HS-27A (cell line): ENCODE data around the gene GGPS1.
"Not testable (repeated sequence)": the region's sequence is repeated elsewhere in the genome, so short reads cannot be mapped to it uniquely, and the experiment has no call there.

Experiments used
- DNase-seq: peaks from one replicate; pipeline ENCODE4 v3.0.0-alpha.2; 2012; ENCODE audit warnings: low read depth, missing footprints

The GGPS1 gene

GRCh38 chr1:235339746-235340145 is 11.4 kb downstream of the GGPS1 start:
- DNase-seq: no peak

DNA sequence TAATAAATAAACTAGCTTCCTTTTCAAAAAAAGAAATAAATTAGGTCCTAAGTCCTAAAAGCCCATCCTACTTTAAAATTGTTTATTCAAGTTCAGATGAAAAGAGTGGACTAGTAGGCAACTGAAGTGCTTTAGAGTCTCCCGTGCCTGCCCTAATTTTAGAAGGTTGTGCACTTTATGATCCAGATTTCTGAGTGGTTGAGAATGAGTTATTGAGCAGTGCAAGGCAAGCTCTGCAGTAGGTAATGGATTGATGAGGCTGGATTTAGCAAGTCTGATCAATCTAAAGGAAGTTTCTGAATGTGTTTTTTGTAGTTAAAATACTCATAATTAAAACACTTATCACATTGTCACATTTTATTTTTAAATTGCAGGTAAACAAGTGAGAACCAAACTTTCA is 13.0 kb downstream of the GGPS1 start:
- DNase-seq: no peak

DNA sequence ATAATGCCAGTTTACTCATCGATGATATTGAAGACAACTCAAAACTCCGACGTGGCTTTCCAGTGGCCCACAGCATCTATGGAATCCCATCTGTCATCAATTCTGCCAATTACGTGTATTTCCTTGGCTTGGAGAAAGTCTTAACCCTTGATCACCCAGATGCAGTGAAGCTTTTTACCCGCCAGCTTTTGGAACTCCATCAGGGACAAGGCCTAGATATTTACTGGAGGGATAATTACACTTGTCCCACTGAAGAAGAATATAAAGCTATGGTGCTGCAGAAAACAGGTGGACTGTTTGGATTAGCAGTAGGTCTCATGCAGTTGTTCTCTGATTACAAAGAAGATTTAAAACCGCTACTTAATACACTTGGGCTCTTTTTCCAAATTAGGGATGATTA is 13.7 kb downstream of the GGPS1 start:
- DNase-seq: no peak

DNA sequence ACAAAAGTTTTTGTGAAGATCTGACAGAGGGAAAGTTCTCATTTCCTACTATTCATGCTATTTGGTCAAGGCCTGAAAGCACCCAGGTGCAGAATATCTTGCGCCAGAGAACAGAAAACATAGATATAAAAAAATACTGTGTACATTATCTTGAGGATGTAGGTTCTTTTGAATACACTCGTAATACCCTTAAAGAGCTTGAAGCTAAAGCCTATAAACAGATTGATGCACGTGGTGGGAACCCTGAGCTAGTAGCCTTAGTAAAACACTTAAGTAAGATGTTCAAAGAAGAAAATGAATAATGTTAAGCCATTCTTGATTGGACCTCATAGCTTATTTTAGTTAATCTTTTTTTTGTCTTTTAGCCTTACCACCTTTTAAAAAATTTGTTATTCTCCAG is 14.1 kb downstream of the GGPS1 start:
- DNase-seq: no peak

DNA sequence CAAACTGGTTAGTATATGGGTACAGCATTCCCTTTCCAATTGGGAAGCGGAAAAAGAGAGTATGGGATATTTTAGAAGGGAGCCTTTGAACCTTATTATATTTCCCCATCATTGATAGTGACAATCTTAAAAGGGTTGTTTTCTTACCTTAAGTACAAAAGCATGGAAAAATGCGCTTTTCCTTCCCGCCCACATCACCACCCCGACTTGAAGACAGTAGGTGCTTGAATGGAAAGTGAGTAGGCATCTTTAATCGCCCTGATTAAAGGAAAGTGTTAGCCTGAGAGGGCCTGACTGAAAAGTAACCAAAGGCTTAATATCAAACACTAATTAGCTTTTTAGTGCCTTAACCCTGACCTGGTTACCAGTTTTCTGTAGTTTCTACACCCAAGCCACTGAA is 15.4 kb downstream of the GGPS1 start:
- no peak for DNase-seq

DNA sequence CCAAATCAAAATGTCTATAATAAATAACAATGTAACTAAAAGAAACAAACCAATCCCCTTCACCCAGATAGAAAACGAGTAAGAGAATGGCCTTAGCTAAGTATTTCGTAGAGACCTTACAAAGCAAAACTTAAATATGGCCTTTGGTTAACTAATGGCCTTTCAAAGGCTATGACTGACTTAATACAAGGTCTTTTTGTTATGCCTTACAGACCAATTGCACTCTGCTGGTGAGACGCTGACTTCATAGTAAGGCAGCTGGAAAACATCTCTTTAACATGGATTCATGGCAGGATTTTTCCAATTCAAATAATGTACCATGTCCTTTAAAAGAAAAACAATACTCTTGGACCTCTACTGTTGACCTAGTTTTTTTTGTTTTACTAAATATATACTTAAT is 23.1 kb downstream of the GGPS1 start:
- no peak for DNase-seq

GRCh38 chr1:235351898-235352297 is 23.5 kb downstream of the GGPS1 start:
- no peak for DNase-seq

- DNase-seq: no peak
These were observed 29.4 kb downstream of the GGPS1 start for GRCh38 chr1:235357485-235358373.

GRCh38 chr1:235358899-235359298 is 30.5 kb downstream of the GGPS1 start:
- DNase-seq: no peak

- not testable (repeated sequence) for DNase-seq
These were observed 35.8 kb downstream of the GGPS1 start for GRCh38 chr1:235364189-235364588.

DNA sequence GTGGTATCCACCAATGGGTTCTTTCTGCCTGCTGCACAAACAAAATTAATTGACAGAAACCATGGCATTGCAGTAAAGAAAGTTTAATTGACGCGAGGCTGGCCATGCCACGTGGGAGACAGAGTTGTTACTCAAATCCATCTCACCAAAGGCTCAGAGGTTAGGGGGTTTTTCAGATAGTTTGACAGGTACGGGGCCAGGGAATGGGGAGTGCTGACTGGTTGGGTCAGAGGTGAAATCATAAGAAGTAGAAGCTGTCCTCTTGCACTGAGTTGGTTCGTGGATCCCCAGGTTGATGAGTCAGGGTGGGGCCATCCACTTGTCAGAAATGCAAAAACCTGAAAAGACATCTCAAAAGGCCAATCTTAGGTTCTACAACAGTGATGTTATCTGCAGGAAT is 37.9 kb downstream of the GGPS1 start:
- no peak for DNase-seq

- DNase-seq: peak; percentile 85
These were observed 38.9 kb downstream of the GGPS1 start, which contains the start of gene TBCE for GRCh38 chr1:235367000-235367908. Gene TBCE, plus strand, starts transcription at chr1:235367427. Its CDS starts 12,623 bp downstream, at chr1:235380050.

DNA sequence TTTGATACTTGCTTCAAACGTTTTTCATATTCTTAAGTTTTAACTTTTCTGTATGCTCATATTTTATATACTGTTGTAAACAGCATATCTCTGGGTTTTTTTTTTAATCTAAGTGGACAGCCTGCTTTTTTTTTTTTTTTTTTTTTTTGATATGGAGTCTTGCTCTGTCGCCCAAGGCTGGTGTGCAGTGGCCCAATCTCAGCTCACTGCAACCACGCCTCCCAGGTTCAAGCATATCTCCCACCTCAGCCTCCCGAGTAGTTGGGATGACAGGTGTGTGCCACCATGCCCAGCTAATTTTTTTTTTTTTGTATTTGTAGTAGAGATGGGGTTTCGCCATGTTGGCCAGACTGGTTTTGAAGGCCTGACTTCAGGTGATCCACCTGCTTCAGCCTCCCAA is 40.1 kb downstream of the GGPS1 start:
- DNase-seq: no peak

GRCh38 chr1:235369802-235370201 is 41.4 kb downstream of the GGPS1 start:
- no peak for DNase-seq

DNA sequence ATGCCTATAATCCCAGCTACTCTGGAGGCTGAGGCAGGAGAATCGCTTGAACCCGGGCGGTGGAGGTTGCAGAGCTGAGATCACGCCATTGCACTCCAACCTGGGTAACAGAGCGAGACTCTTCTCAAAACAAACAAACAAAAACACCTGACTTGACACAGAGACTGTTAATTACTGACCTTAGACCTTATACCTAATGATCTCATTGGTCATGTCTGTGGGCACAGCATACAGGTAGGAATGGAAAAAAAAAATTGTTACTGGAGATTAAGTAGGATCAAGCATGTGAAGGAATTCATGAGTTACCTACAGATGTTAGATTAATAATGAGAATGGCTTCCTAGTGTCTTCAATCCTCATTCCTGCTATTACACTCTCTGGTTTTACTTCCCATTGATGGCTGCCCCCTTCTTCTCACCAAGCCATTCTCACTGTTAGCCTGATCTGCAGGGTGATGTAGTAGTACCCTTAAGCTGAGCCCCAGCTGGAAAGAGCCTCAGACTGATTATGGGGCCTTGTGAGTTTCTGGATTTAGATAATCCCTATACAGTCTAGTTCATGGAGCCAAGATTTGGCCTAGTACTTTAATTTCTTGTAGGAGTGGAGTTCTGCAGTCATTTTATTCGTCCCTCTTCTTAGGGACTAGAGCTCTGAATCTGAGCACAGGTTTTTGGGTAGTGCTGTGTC is 47.7 kb downstream of the GGPS1 start:
- no peak for DNase-seq

- DNase-seq: not testable (repeated sequence)
These were observed 49.9 kb downstream of the GGPS1 start for GRCh38 chr1:235378134-235378735.

DNA sequence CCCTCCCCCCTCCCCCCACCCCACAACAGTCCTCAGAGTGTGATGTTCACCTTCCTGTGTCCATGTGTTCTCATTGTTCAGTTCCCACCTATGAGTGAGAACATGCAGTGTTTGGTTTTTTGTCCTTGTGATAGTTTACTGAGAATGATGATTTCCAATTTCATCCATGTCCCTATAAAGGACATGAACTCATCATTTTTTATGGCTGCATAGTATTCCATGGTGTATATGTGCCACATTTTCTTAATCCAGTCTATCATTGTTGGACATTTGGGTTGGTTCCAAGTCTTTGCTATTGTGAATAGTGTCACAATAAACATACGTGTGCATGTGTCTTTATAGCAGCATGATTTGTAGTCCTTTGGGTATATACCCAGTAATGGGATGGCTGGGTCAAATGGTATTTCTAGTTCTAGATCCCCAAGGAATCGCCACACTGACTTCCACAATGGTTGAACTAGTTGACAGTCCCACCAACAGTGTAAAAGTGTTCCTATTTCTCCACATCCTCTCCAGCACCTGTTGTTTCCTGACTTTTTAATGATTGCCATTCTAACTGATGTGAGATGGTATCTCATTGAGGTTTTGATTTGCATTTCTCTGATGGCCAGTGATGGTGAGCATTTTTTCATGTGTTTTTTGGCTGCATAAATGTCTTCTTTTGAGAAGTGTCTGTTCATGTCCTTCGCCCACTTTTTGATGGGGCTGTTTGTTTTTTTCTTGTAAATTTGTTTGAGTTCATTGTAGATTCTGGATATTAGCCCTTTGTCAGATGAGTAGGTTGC is 53.8 kb downstream of the GGPS1 start:
- not testable (repeated sequence) for DNase-seq

DNA sequence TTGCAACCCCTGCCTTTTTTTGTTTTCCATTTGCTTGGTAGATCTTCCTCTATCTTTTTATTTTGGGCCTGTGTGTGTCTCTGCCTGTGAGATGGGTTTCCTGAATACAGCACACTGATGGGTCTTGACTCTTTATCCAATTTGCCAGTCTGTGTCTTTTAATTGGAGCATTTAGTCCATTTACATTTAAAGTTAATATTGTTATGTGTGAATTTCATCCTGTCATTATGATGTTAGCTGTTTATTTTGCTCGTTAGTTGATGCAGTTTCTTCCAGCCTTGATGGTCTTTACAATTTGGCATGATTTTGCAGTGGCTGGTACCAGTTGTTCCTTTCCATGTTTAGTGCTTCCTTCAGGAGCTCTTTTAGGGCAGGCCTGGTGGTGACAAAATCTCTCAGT is 57.3 kb downstream of the GGPS1 start:
- DNase-seq: not testable (repeated sequence)

DNA sequence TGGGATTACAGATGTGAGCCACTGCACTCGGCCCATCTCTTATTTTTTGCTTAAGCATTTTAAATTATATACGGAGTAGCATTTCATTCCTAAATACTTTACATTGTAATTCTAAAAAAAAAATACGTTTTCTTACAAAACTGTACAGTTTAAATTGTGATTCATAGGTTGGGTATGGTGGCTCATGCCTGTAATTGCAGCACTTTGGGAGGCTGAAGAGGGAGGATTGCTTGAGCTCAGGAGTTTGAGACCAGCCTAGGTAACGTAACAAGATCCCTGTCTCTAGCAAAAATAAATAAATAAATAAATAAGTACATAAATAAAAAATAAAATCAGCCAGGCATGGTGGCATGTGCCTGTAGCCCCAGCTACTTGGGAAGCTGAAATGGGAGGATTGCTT is 63.5 kb downstream of the GGPS1 start:
- DNase-seq: no peak
